Skeletal muscle tissue (tissue), 4 donors: ENCODE measurements around the gene FBRSL1. TPM values are rescaled to one million over a fixed set of nuclear protein-coding genes. Genes with fewer than 3 reads are reported as not detected.
"Not testable (repeated sequence)": the region's sequence is repeated elsewhere in the genome, so short reads cannot be mapped to it uniquely, and the experiment has no call there.

ENCODE experiments used
- H3K27ac ChIP-seq: one replicate; pipeline ENCODE4 v1.7.0; 2013; ENCODE audit warnings: mild to moderate bottlenecking, low read depth, low read length, inconsistent platforms
- H3K27me3 ChIP-seq, 3 donors: one replicate each; pipeline ENCODE4 v1.7.0; 2013; ENCODE audit warnings: low read length in 3 of 3; ENCODE audit not compliant: control insufficient read depth in 3 of 3, insufficient read depth in 3 of 3
- H3K36me3 ChIP-seq, 3 donors: one replicate each; pipeline ENCODE4 v1.7.0; 2013; ENCODE audit warnings: low read length in 3 of 3; ENCODE audit not compliant: control insufficient read depth in 3 of 3, insufficient read depth in 3 of 3
- H3K4me1 ChIP-seq, 3 donors: one replicate each; pipeline ENCODE4 v1.7.0; 2013; ENCODE audit warnings: low read length in 3 of 3, mild to moderate bottlenecking in 3 of 3; ENCODE audit not compliant: control insufficient read depth in 3 of 3, insufficient read depth in 3 of 3
- H3K4me3 ChIP-seq, 3 donors: one replicate each; pipeline ENCODE4 v1.7.0; 2013; ENCODE audit warnings: low read length in 3 of 3
- H3K9ac ChIP-seq, 3 donors: one replicate each; pipeline ENCODE4 v1.7.0; 2013; ENCODE audit warnings: low read length in 3 of 3, mild to moderate bottlenecking in 3 of 3, moderate library complexity in 2 of 3, low read depth in 1 of 3
- H3K9me3 ChIP-seq, 3 donors: one replicate each; pipeline ENCODE4 v1.7.0; 2013; ENCODE audit warnings: low read length in 3 of 3; ENCODE audit not compliant: control insufficient read depth in 3 of 3
- total RNA-seq: library from RNA; depleted of rRNA; stranded (reverse); fragments of >200 nt; gene quantifications from one replicate; pipeline ENCODE4 v1.2.3, GENCODE V29; 2014
- donor health status: Osteomylitis.

The FBRSL1 gene
- total RNA-seq, 1 donor from 2014 or later, result 6.8 TPM

- Histone ChIP-seq H3K27ac (no peak overlapping the region), H3K4me3 (no peak overlapping the region), H3K9me3 (no peaks in the 10 kb centered on the region), H3K27me3 (no peaks in the 10 kb centered on the region), H3K9ac (no peak overlapping the region), H3K36me3 (peaks cover 0 to 3% (median 2%) of the 10 kb centered on the region in 3 donors), H3K4me1 (peaks cover 0 to 4% (median 1%) of the 10 kb centered on the region in 3 donors)
Observed at GRCh38 chr12:132528564-132529106, 38.7 kb downstream of the FBRSL1 start.

- no peaks in the 10 kb centered on the region for H3K9me3 ChIP-seq
- H3K9ac ChIP-seq, result no peak overlapping the region
- H3K27ac ChIP-seq, result no peak overlapping the region
- no peaks in the 10 kb centered on the region for H3K27me3 ChIP-seq
- H3K36me3 ChIP-seq, result peaks cover 0 to 3% (median 2%) of the 10 kb centered on the region in 3 donors
- no peak overlapping the region for H3K4me3 ChIP-seq
- H3K4me1 ChIP-seq, result no peaks in the 10 kb centered on the region
Observed at GRCh38 chr12:132529156-132529839, 39.3 kb downstream of the FBRSL1 start.

- Histone ChIP-seq H3K4me3 (no peak overlapping the region), H3K9ac (no peak overlapping the region), H3K27me3 (no peaks in the 10 kb centered on the region), H3K36me3 (peaks cover 0 to 3% (median 2%) of the 10 kb centered on the region in 3 donors), H3K27ac (no peak overlapping the region), H3K9me3 (no peaks in the 10 kb centered on the region), H3K4me1 (no peaks in the 10 kb centered on the region)
Observed at GRCh38 chr12:132529906-132530305, 40.0 kb downstream of the FBRSL1 start.

GRCh38 chr12:132530447-132530846 lies 40.5 kb downstream of the FBRSL1 start:
- H3K27ac ChIP-seq, result no peak overlapping the region
- no peaks in the 10 kb centered on the region for H3K9me3 ChIP-seq
- no peaks in the 10 kb centered on the region for H3K4me1 ChIP-seq
- H3K9ac ChIP-seq, result no peak overlapping the region
- no peak overlapping the region for H3K4me3 ChIP-seq
- H3K27me3 ChIP-seq, result no peaks in the 10 kb centered on the region
- H3K36me3 ChIP-seq, result peaks cover 0 to 3% (median 2%) of the 10 kb centered on the region in 3 donors

- H3K9me3 ChIP-seq, result no peaks in the 10 kb centered on the region
- H3K27ac ChIP-seq, result no peak overlapping the region
- no peaks in the 10 kb centered on the region for H3K4me1 ChIP-seq
- no peaks in the 10 kb centered on the region for H3K27me3 ChIP-seq
- no peak overlapping the region for H3K9ac ChIP-seq
- H3K4me3 ChIP-seq, result no peak overlapping the region
- H3K36me3 ChIP-seq, result peaks cover 0 to 3% (median 2%) of the 10 kb centered on the region in 3 donors
Observed at GRCh38 chr12:132530851-132531250, 40.9 kb downstream of the FBRSL1 start.

- not testable (repeated sequence) for H3K27me3 ChIP-seq, H3K4me3 ChIP-seq, H3K9me3 ChIP-seq, H3K36me3 ChIP-seq, H3K27ac ChIP-seq, H3K4me1 ChIP-seq, H3K9ac ChIP-seq
Observed at GRCh38 chr12:132532711-132533583, 43.0 kb downstream of the FBRSL1 start.

GRCh38 chr12:132533584-132533958 lies 43.6 kb downstream of the FBRSL1 start:
- Histone ChIP-seq H3K36me3 (peaks cover 0 to 3% (median 2%) of the 10 kb centered on the region in 3 donors), H3K27me3 (no peaks in the 10 kb centered on the region), H3K27ac (no peak overlapping the region), H3K9me3 (no peaks in the 10 kb centered on the region), H3K9ac (no peak overlapping the region), H3K4me1 (no peaks in the 10 kb centered on the region), H3K4me3 (no peak overlapping the region)

GRCh38 chr12:132534076-132534475 lies 44.1 kb downstream of the FBRSL1 start:
- H3K9ac ChIP-seq, result no peak overlapping the region
- no peaks in the 10 kb centered on the region for H3K27me3 ChIP-seq
- H3K4me1 ChIP-seq, result no peaks in the 10 kb centered on the region
- no peak overlapping the region for H3K4me3 ChIP-seq
- no peaks in the 10 kb centered on the region for H3K9me3 ChIP-seq
- H3K27ac ChIP-seq, result no peak overlapping the region
- H3K36me3 ChIP-seq, result peaks cover 0 to 3% (median 2%) of the 10 kb centered on the region in 3 donors

GRCh38 chr12:132535019-132535418 lies 45.1 kb downstream of the FBRSL1 start:
- no peaks in the 10 kb centered on the region for H3K4me1 ChIP-seq
- H3K27me3 ChIP-seq, result no peaks in the 10 kb centered on the region
- H3K9ac ChIP-seq, result no peak overlapping the region
- H3K9me3 ChIP-seq, result no peaks in the 10 kb centered on the region
- peaks cover 0 to 3% (median 2%) of the 10 kb centered on the region in 3 donors for H3K36me3 ChIP-seq
- H3K4me3 ChIP-seq, result no peak overlapping the region
- H3K27ac ChIP-seq, result no peak overlapping the region
